SKM-1 (cell line): Measurements from ENCODE around the gene MYL6B.
"Not testable (repeated sequence)": the region's sequence is repeated elsewhere in the genome, so short reads cannot be mapped to it uniquely, and the experiment has no call there.

Source experiments
- DNase-seq: peaks from one replicate; lab custom pipeline; 2025; ENCODE audit not compliant: unreplicated experiment; lab: John Stamatoyannopoulos, UW

MYL6B gene

DNA sequence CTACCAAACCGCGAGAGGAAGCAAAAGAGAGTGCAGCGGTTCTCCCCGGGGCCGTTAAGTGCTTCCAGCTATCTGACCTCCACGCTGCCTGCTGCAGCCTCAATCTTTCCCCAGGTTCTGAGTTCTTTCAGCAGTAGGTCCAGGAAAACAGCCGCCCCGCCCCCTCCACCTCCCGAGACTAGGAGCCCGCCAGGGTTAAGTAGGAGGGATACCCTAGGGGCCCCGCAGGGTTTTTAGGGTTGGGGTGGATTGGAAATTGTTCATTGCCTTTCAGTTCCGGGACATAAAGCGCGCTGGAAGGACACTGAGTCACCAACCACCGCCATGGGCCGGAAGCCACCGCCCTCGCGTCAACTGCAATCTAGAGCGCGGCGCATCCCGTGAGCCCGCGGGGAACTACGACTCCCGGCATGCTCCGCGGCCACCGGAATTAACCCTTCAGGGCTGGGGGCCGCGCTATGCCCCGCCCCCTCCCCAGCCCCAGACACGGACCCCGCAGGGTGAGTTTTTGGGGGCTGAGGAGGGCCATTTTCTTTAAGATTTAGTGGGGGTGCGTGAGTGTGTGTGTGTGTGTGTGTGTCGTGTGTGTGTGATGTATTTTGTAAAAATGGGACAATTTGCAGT is at the start of gene MYL6B:
Gene MYL6B (plus strand): TSS at position 456 of the 624 bp plus-strand sequence. CDS start 1,332 bp downstream, outside the sequence.
- peak; percentile 35 for DNase-seq

- no peak for DNase-seq
These were observed 49.7 kb upstream of the MYL6B start for GRCh38 chr12:56102683-56103065.

GRCh38 chr12:56103066-56103711 is 49.2 kb upstream of the MYL6B start:
- DNase-seq = no peak

- no peak for DNase-seq
These were observed 48.6 kb upstream of the MYL6B start for GRCh38 chr12:56103823-56104108.

DNA sequence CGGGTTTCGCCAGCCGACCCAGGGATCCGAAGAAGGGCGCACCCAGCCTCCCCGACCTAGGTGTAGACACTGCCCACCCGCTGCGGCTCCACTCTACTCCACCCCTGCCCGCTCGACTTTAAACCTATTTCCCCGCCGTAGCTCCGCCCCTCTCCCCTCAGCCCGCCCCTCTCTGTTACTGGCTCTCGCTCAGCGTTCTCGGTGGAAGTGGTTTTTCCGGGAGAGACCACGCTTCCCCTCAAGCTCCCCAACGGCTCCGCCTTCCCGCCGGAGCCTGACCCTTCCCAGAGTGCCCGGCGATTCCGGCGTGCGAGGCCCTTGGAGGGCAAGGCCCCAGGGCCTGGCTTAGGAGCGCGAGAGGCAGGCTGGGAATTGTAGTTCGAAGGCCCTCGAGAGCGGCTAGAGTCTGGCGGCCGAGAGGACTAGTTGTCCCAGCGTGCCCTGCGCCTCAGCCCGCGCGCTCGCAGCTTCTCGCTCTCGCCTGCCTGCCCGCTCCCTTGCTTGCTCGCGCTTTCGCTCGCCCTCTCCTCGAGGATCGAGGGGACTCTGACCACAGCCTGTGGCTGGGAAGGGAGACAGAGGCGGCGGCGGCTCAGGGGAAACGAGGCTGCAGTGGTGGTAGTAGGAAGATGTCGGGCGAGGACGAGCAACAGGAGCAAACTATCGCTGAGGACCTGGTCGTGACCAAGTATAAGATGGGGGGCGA is 48.1 kb upstream of the MYL6B start, which contains the start of gene PA2G4:
Gene PA2G4 (plus strand): TSS at position 451 of the 706 bp plus-strand sequence. CDS start 179 bp downstream, at position 630.
- DNase-seq = peak; percentile 90

- DNase-seq = no peak
These were observed 47.4 kb upstream of the MYL6B start for GRCh38 chr12:56104815-56105608.

- no peak for DNase-seq
These were observed 46.8 kb upstream of the MYL6B start for GRCh38 chr12:56105609-56105902.

DNA sequence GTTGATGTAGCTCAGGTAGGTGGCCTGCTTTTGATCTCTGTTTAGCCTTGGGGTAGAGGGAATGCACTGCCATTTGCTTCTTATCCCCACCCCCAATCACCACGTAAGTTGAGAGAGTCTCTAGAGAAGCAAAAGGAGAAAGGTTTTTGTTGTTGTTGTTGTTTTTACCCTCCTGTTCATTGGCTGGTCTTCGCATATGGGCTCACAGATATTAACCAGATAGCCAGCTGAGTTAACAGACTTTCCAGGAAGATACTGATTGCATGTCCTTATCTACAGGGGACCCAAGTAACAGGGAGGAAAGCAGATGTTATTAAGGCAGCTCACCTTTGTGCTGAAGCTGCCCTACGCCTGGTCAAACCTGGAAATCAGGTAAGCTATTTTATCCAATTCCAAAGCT is 45.1 kb upstream of the MYL6B start:
- no peak for DNase-seq

- DNase-seq = no peak
These were observed 41.8 kb upstream of the MYL6B start for GRCh38 chr12:56110571-56110970.

- no peak for DNase-seq
These were observed 38.3 kb upstream of the MYL6B start for GRCh38 chr12:56114084-56114483.

DNA sequence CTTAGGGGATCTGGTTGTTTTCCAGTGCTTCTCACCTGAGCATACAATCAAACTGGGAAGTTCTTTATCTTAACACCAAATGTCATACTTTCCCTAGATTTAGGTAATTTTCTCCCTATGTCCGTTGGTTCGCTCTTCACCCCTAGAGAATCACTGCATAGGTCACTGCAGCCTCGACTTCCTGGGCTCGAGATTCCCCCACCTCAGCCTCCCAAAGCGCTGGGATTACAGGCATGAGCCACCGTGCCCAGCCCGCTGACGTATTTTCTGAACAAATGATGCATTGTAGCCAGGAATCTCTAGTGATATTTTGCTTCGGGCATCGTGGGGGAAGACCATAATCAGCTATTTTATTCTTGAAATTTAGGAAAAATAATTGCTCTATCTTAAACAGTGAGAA is 37.1 kb upstream of the MYL6B start:
- no peak for DNase-seq

DNA sequence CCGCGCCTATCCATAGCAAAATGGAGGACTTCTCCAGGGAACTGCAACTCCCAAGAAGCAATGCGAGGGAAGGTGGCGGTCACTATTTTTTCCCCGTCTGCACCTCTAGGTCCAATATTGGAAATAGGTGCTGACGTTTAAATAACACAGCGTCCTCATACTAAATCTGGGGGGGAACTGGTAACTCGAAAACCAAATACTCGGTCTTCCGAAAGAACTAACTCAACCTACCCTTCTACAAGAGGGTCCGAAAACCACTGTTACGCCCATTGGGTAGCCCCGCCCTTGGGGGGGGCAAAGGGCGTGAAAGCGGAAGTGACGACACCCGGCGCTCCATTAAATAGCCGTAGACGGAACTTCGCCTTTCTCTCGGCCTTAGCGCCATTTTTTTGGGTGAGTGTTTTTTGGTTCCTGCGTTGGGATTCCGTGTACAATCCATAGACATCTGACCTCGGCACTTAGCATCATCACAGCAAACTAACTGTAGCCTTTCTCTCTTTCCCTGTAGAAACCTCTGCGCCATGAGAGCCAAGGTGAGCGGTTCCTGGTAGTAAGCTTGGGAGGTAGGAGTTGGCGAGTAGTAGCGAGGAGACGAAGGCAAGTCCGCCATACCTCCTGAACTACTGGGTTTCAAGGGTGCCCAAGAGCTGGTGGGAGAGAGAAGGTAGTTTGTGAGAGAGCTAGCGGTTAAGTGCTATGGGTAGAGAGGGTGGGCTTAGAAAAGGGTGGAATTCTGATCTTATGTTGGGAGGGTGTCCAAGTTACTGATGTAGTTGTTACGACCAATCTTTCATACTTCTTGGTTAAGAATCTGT is 35.9 kb upstream of the MYL6B start, which contains the start of gene RPL41:
Gene RPL41 (plus strand): TSS at position 367 of the 815 bp plus-strand sequence.
- peak; percentile 67 for DNase-seq

GRCh38 chr12:56117082-56117706 is 35.2 kb upstream of the MYL6B start:
- DNase-seq = not testable (repeated sequence)

- DNase-seq = peak; percentile 84
These were observed 34.4 kb upstream of the MYL6B start, which contains the start of gene ZC3H10 for GRCh38 chr12:56117778-56118687. ZC3H10 (plus strand) TSS chr12:56118266; CDS start chr12:56120563, 2,297 bp downstream.

DNA sequence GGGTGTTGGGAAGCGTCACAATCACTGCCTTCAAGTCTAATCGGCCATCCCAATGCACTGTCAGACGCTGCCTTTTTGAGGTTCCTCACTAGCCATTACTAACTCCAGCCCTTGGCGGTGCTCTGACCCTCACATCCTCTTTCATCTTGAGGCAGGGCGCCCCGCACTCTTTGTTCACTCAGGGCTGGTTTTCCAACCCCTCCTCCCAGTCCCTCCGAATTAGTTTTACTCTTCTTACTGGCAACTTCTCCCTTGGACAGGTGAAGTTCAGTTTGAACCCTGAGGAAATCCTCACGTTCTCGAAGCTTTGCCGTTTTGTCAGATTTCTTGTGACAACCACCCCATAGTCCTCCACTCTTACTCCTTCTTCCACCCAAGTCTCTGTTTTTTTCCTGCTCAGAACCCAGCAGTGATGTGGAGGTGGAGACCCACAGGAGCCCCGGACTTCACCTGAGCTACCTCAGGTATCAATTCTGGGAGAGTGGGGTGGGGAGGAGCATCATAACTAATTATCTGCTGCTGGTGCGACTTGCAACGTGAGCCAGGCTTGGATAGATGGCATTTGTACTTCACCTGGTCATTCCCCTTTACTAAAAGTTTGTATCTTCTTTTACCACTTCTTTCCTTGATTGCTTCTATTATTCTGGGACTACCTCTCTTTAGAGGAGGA is 33.6 kb upstream of the MYL6B start:
- DNase-seq = no peak

DNA sequence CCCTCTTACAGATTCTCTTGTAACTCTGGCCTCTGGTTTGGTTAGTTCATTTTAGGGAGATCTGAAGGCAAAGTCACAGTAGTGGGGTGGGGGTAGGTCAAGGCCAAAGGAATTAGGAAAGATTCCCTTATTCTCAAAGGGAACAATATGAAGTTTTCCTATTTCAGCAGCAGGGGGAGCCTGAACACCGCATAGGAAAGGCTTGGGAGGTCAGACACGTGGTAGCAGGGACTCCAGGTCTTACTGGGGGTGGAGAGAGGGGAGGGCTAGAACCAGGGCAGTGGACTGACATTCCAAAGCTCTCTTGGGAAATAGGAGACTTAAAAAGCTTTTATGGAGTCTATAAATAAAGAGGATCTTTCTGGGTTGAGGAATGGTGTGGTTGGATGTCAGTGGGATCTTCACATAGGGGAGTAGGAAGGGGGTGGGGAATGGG is 33.0 kb upstream of the MYL6B start:
- DNase-seq = peak; percentile 18

GRCh38 chr12:56120158-56120846 is 32.1 kb upstream of the MYL6B start:
- no peak for DNase-seq
